SJCRH30 (cell line): ENCODE data around the gene MITF. TPM values are rescaled to one million over a fixed set of nuclear protein-coding genes. Genes with fewer than 3 reads are reported as not detected.

Experiments used
- DNase-seq, 2 experiments: peaks; one replicate each; pipeline ENCODE4 v3.0.0-alpha.2; 2015 to 2020
- H3K27ac ChIP-seq: fragments of 250-450 bp; sonication (Bioruptor Pico); 2 replicates; pipeline ENCODE4 v1.5.1; 2020; ENCODE audit warnings: mild to moderate bottlenecking, moderate library complexity
- H3K27me3 ChIP-seq: fragments of 250-450 bp; sonication (Bioruptor Pico); 2 replicates; pipeline ENCODE4 v1.5.1; 2020; ENCODE audit warnings: mild to moderate bottlenecking, moderate library complexity
- H3K36me3 ChIP-seq: fragments of 250-450 bp; sonication (Bioruptor Pico); 2 replicates; pipeline ENCODE4 v1.5.1; 2020; ENCODE audit warnings: mild to moderate bottlenecking, moderate library complexity
- H3K4me1 ChIP-seq: fragments of 250-450 bp; sonication (Bioruptor Pico); 2 replicates; pipeline ENCODE4 v1.5.1; 2020; ENCODE audit warnings: mild to moderate bottlenecking, moderate library complexity
- H3K4me3 ChIP-seq: fragments of 250-450 bp; sonication (Bioruptor Pico); 2 replicates; pipeline ENCODE4 v1.5.1; 2020; ENCODE audit warnings: mild to moderate bottlenecking, moderate library complexity
- H3K9me3 ChIP-seq: fragments of 250-450 bp; sonication (Bioruptor Pico); replicated peaks from 2 replicates; pipeline ENCODE4 v1.5.1; 2020; ENCODE audit warnings: mild to moderate bottlenecking, moderate library complexity
- total RNA-seq: library from RNA; depleted of rRNA; stranded (reverse); fragments of >200 nt; shearing (Covaris generic); gene quantifications from 2 replicates; pipeline ENCODE4 v1.2.3, GENCODE V29; 2014

MITF gene
- total RNA-seq, 1 experiment from 2014 or later = 2.2 TPM

- H3K27ac ChIP-seq = no peak overlapping the region
- H3K9me3 ChIP-seq = no peaks in the 10 kb centered on the region
- H3K36me3 ChIP-seq = no peaks in the 10 kb centered on the region
- no peaks in the 10 kb centered on the region for H3K4me1 ChIP-seq
- DNase-seq = no peak
- H3K27me3 ChIP-seq = no peaks in the 10 kb centered on the region
- H3K4me3 ChIP-seq = no peak overlapping the region
Measured at GRCh38 chr3:69925506-69925905, 186.2 kb downstream of the MITF start.

- Histone ChIP-seq H3K27ac (no peak overlapping the region), H3K4me3 (no peak overlapping the region), H3K36me3 (no peaks in the 10 kb centered on the region), H3K4me1 (no peaks in the 10 kb centered on the region), H3K27me3 (no peaks in the 10 kb centered on the region), H3K9me3 (no peaks in the 10 kb centered on the region)
- DNase-seq = no peak
Measured at GRCh38 chr3:69926385-69926784, 187.1 kb downstream of the MITF start.

- no peaks in the 10 kb centered on the region for H3K4me1 ChIP-seq
- no peaks in the 10 kb centered on the region for H3K27me3 ChIP-seq
- no peaks in the 10 kb centered on the region for H3K9me3 ChIP-seq
- H3K4me3 ChIP-seq = no peak overlapping the region
- H3K36me3 ChIP-seq = no peaks in the 10 kb centered on the region
- no peak for DNase-seq
- no peak overlapping the region for H3K27ac ChIP-seq
Measured at GRCh38 chr3:69927571-69927970, 188.3 kb downstream of the MITF start.

GRCh38 chr3:69929019-69929418, 189.8 kb downstream of the MITF start:
- no peak for DNase-seq

GRCh38 chr3:69930564-69930963, 191.3 kb downstream of the MITF start:
- Histone ChIP-seq H3K36me3 (no peaks in the 10 kb centered on the region), H3K27ac (no peak overlapping the region), H3K4me1 (no peaks in the 10 kb centered on the region), H3K4me3 (no peak overlapping the region), H3K9me3 (no peaks in the 10 kb centered on the region), H3K27me3 (no peaks in the 10 kb centered on the region)
- DNase-seq = no peak

More at GRCh38 chr3:69929019-69929418, 189.8 kb downstream of the MITF start:
- Histone ChIP-seq H3K4me1 (no peaks in the 10 kb centered on the region), H3K27me3 (no peaks in the 10 kb centered on the region), H3K4me3 (no peak overlapping the region), H3K27ac (no peak overlapping the region), H3K9me3 (no peaks in the 10 kb centered on the region), H3K36me3 (no peaks in the 10 kb centered on the region)

GRCh38 chr3:69932087-69932486, 192.8 kb downstream of the MITF start:
- Histone ChIP-seq H3K4me3 (no peak overlapping the region), H3K36me3 (no peaks in the 10 kb centered on the region), H3K27ac (no peak overlapping the region), H3K27me3 (no peaks in the 10 kb centered on the region), H3K4me1 (no peaks in the 10 kb centered on the region), H3K9me3 (no peaks in the 10 kb centered on the region)
- no peak for DNase-seq

GRCh38 chr3:69932501-69932900, 193.2 kb downstream of the MITF start:
- Histone ChIP-seq H3K27me3 (no peaks in the 10 kb centered on the region), H3K4me1 (no peaks in the 10 kb centered on the region), H3K36me3 (no peaks in the 10 kb centered on the region), H3K27ac (no peak overlapping the region), H3K9me3 (no peaks in the 10 kb centered on the region), H3K4me3 (no peak overlapping the region)
- DNase-seq = no peak

GRCh38 chr3:69934398-69934797, 195.1 kb downstream of the MITF start:
- Histone ChIP-seq H3K9me3 (no peaks in the 10 kb centered on the region), H3K36me3 (no peaks in the 10 kb centered on the region), H3K27me3 (no peaks in the 10 kb centered on the region), H3K27ac (no peak overlapping the region), H3K4me1 (no peaks in the 10 kb centered on the region), H3K4me3 (no peak overlapping the region)
- DNase-seq = no peak

GRCh38 chr3:69936266-69936665, 197.0 kb downstream of the MITF start:
- no peaks in the 10 kb centered on the region for H3K36me3 ChIP-seq
- H3K27me3 ChIP-seq = no peaks in the 10 kb centered on the region
- DNase-seq = no peak
- H3K27ac ChIP-seq = no peak overlapping the region
- H3K4me3 ChIP-seq = no peak overlapping the region
- no peaks in the 10 kb centered on the region for H3K4me1 ChIP-seq
- H3K9me3 ChIP-seq = no peaks in the 10 kb centered on the region

- Histone ChIP-seq H3K4me3 (no peak overlapping the region), H3K36me3 (no peaks in the 10 kb centered on the region), H3K27me3 (no peaks in the 10 kb centered on the region), H3K9me3 (no peaks in the 10 kb centered on the region), H3K27ac (no peak overlapping the region), H3K4me1 (no peaks in the 10 kb centered on the region)
- DNase-seq = no peak
Measured at GRCh38 chr3:69938061-69938460, 198.8 kb downstream of the MITF start.

GRCh38 chr3:69938931-69939330, 199.7 kb downstream of the MITF start:
- H3K27me3 ChIP-seq = no peaks in the 10 kb centered on the region
- no peaks in the 10 kb centered on the region for H3K36me3 ChIP-seq
- no peak for DNase-seq
- H3K4me3 ChIP-seq = no peak overlapping the region
- no peak overlapping the region for H3K27ac ChIP-seq
- H3K4me1 ChIP-seq = no peaks in the 10 kb centered on the region
- no peaks in the 10 kb centered on the region for H3K9me3 ChIP-seq

- no peaks in the 10 kb centered on the region for H3K9me3 ChIP-seq
- no peak for DNase-seq
Measured at GRCh38 chr3:69941037-69941436, 201.8 kb downstream of the MITF start.

GRCh38 chr3:69941439-69942176, 202.3 kb downstream of the MITF start:
- no peaks in the 10 kb centered on the region for H3K4me1 ChIP-seq
- no peak overlapping the region for H3K27ac ChIP-seq
- DNase-seq = no peak
- H3K4me3 ChIP-seq = no peak overlapping the region
- no peaks in the 10 kb centered on the region for H3K27me3 ChIP-seq
- H3K36me3 ChIP-seq = no peaks in the 10 kb centered on the region
- no peaks in the 10 kb centered on the region for H3K9me3 ChIP-seq

More at GRCh38 chr3:69941037-69941436, 201.8 kb downstream of the MITF start:
- Histone ChIP-seq H3K4me1 (no peaks in the 10 kb centered on the region), H3K36me3 (no peaks in the 10 kb centered on the region), H3K4me3 (no peak overlapping the region), H3K27ac (no peak overlapping the region), H3K27me3 (no peaks in the 10 kb centered on the region)

- no peak for DNase-seq
- Histone ChIP-seq H3K27me3 (no peaks in the 10 kb centered on the region), H3K4me3 (no peak overlapping the region), H3K9me3 (no peaks in the 10 kb centered on the region), H3K27ac (no peak overlapping the region), H3K36me3 (no peaks in the 10 kb centered on the region), H3K4me1 (no peaks in the 10 kb centered on the region)
Measured at GRCh38 chr3:69944931-69945493, 205.7 kb downstream of the MITF start.

- no peaks in the 10 kb centered on the region for H3K36me3 ChIP-seq
- DNase-seq = peak in 1 of 2 experiments; percentile 39
- no peak overlapping the region for H3K4me3 ChIP-seq
- no peaks in the 10 kb centered on the region for H3K27me3 ChIP-seq
- no peak overlapping the region for H3K27ac ChIP-seq
- no peaks in the 10 kb centered on the region for H3K9me3 ChIP-seq
- H3K4me1 ChIP-seq = no peaks in the 10 kb centered on the region
Measured at GRCh38 chr3:69948246-69948862, 209.1 kb downstream of the MITF start.
